ENCODE measurements around the gene TIFAB. TPM values are rescaled to one million over a fixed set of nuclear protein-coding genes. Genes with fewer than 3 reads are reported as not detected.

TIFAB gene
- total and polyA plus RNA-seq, 2 experiments from 2014 or later = not detected

DNA sequence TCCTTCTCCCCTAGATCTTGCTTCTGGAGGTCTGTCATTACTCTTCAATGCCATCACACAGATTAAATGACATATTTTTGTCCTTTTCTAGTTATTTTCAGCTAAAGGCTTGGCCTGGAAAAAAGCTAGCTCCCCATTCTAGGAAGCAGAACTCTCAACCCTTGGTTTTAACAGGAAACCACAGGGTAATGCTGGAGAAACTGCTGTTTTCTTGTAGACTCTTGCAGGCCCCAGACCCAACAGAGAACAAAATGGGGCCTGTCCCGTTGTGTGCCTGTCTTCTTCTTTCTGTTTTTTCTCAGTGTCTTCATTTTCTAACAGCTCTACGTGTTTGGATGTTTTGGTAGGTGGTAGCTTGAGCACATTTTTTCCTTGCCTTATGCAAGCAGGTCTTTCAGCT lies 26.5 kb downstream of the TIFAB start (continued):
- TF ChIP-seq REST (IDR thresholded peaks at IDR 0.05; ENCODE audit: unreplicated experiment) = no peak
- TF ChIP-seq EZH2 (IDR thresholded peaks at IDR 0.05; ENCODE audit: low read depth, unreplicated experiment) = no peak
- no peak for TF ChIP-seq EZH2phosphoT487 (IDR thresholded peaks at IDR 0.05; ENCODE audit: unreplicated experiment)
- no peak for TF ChIP-seq CTCF (conservative IDR thresholded peaks at IDR 0.05; ENCODE audit: low read depth in 2 of 2)

GRCh38 chr5:135423846-135424168 lies 28.3 kb downstream of the TIFAB start:
- no peaks in the 10 kb centered on the region for H3K4me1 Mint-ChIP-seq
- Histone ChIP-seq H3K36me3 (ENCODE audit: insufficient read depth) (no peaks in the 10 kb centered on the region), H3K4me3 (no peak overlapping the region), H3K9me2 (ENCODE audit: insufficient read depth) (no peaks in the 10 kb centered on the region), H4K20me1 (replicated peaks; ENCODE audit: insufficient read depth) (no peaks in the 10 kb centered on the region), H3K4me2 (no peak overlapping the region), H2AFZ (no peak overlapping the region), H3K27ac (ENCODE audit: low read depth) (no peak overlapping the region), H3K4me1 (ENCODE audit: insufficient read depth) (no peaks in the 10 kb centered on the region), H3K27me3 (ENCODE audit: insufficient read depth) (no peaks in the 10 kb centered on the region), H3K79me2 (replicated peaks; ENCODE audit: insufficient read depth) (no peaks in the 10 kb centered on the region), H3F3A (replicated peaks; ENCODE audit: low read depth) (no peaks in the 10 kb centered on the region)
- no peak for DNase-seq (ENCODE audit: low spot score)
- no peak for TF ChIP-seq JUNB (IDR thresholded peaks at IDR 0.05; ENCODE audit: unreplicated experiment)
- TF ChIP-seq ETS1 (IDR thresholded peaks at IDR 0.05) = no peak
- TF ChIP-seq ZNF331 (CRISPR knock-in tag; IDR thresholded peaks at IDR 0.05; ENCODE audit: low read depth) = no peak
- TF ChIP-seq ZNF114 (CRISPR knock-in tag; IDR thresholded peaks at IDR 0.05) = no peak
- no peak overlapping the region for H3K4me3 Mint-ChIP-seq
- peaks cover 8% of the 10 kb centered on the region; the same call in 2 of the 3 replicates for H3K9me3 Mint-ChIP-seq
- ATAC-seq = no peak
- H3K27me3 Mint-ChIP-seq (ENCODE audit: insufficient read depth, low read depth, poor library complexity) = peaks cover 2% of the 10 kb centered on the region
- peaks cover 5% of the 10 kb centered on the region; the same call in 2 of the 3 replicates for H3K36me3 Mint-ChIP-seq (ENCODE audit: low read depth)
- no peak overlapping the region for H3K27ac Mint-ChIP-seq

Data from GM23338 (cell line).